GM12878 (cell line): ENCODE measurements around the gene TIGD2. TPM values are rescaled to one million over a fixed set of nuclear protein-coding genes. Genes with fewer than 3 reads are reported as not detected.
A peak's percentile ranks its signal among the peaks of the same experiment; 100 is the strongest.

Experiments
- ATAC-seq: fragments of 200-7000 bp; cut with Tn5 transposase; 3 replicates; pipeline ENCODE4 v1.9.1; 2020; ENCODE audit warnings: mild to moderate bottlenecking, moderate library complexity
- BruUV-seq: library from RNA; stranded (reverse); fragments of 400-500 nt; replicated peaks from 2 replicates; lab custom pipeline; 2021; lab: Mats Ljungman, UMichigan
- CTCF ChIA-PET: fragments of 300-600 bp; sonication (Branson Sonifier 250); formaldehyde crosslinking; extraction: SDS; loops from one replicate; lab custom pipeline; 2021; ENCODE audit warnings: inconsistent platforms; lab: Yijun Ruan, JAX
- POLR2A ChIA-PET: fragments of 350-600 bp; formaldehyde crosslinking; extraction: SDS; loops from one replicate; lab custom pipeline; 2021; ENCODE audit warnings: inconsistent platforms; lab: Charles Lee
- RAD21 ChIA-PET: fragments of 300-600 bp; sonication (Branson Sonifier 250); formaldehyde crosslinking; loops from one replicate; lab custom pipeline; 2023; ENCODE audit warnings: antibody characterized with exemption; ENCODE audit not compliant: unreplicated experiment; lab: Charles Lee
- SMC1A ChIA-PET: fragments of 300-600 bp; sonication (Branson Sonifier 250); formaldehyde crosslinking; loops from one replicate; lab custom pipeline; 2023; ENCODE audit not compliant: unreplicated experiment, uncharacterized antibody; lab: Charles Lee
- DNase-seq: peaks from one replicate; pipeline ENCODE4 v3.0.0-alpha.2; 2011; ENCODE audit warnings: low read depth, low spot score
- FAIRE-seq: peaks from 3 replicates; lab custom pipeline; 2011; peaks lifted over from hg19 to GRCh38; lab: Jason Lieb, UNC
- H2AFZ ChIP-seq: 2 replicates; pipeline ENCODE4 v1.6.0; 2011; ENCODE audit warnings: low read depth, low read length, control low read depth; ENCODE audit not compliant: control insufficient read depth
- H3K27ac ChIP-seq: 2 replicates; pipeline ENCODE4 v1.5.1; 2011; ENCODE audit warnings: control low read depth; ENCODE audit not compliant: control insufficient read depth, insufficient read depth
- H3K27me3 ChIP-seq, 2 experiments: replicated peaks in 1 of 2; 2 replicates each; pipeline versions ENCODE4 v1.6.0 to v1.6.1; 2011; ENCODE audit warnings: low read length in 1 of 2; ENCODE audit not compliant: control insufficient read depth in 2 of 2, insufficient read depth in 2 of 2
- H3K36me3 ChIP-seq, 2 experiments: 2 replicates each; pipeline ENCODE4 v1.5.1; 2011; ENCODE audit warnings: low read length in 1 of 2; ENCODE audit not compliant: control insufficient read depth in 2 of 2, insufficient read depth in 2 of 2
- H3K4me1 ChIP-seq: 2 replicates; pipeline ENCODE4 v1.6.1; 2011; ENCODE audit warnings: mild to moderate bottlenecking, low read length, moderate library complexity, mixed read lengths; ENCODE audit not compliant: control insufficient read depth, insufficient read depth
- H3K4me2 ChIP-seq: 2 replicates; pipeline ENCODE4 v1.6.0; 2011; ENCODE audit warnings: control low read depth; ENCODE audit not compliant: control insufficient read depth, insufficient read depth
- H3K4me3 ChIP-seq: fragments of 200-600 bp; sonication (generic); 2 replicates; pipeline ENCODE4 v1.5.1; 2016
- H3K79me2 ChIP-seq: 2 replicates; pipeline ENCODE4 v1.6.0; 2011; ENCODE audit warnings: low read length; ENCODE audit not compliant: control insufficient read depth, insufficient read depth
- H3K9ac ChIP-seq: 2 replicates; pipeline ENCODE4 v1.8.0; 2011; ENCODE audit warnings: low read length, control low read depth, mixed read lengths; ENCODE audit not compliant: control insufficient read depth, insufficient read depth
- H3K9me3 ChIP-seq: replicated peaks from 3 replicates; pipeline ENCODE4 v1.5.1; 2011; ENCODE audit warnings: mild to moderate bottlenecking, low read length; ENCODE audit not compliant: control insufficient read depth, insufficient read depth
- H4K20me1 ChIP-seq: 2 replicates; pipeline ENCODE4 v1.6.0; 2011; ENCODE audit not compliant: control insufficient read depth, insufficient read depth
- IKZF2 ChIP-seq, 2 experiments: fragments of 450-650 bp; IDR thresholded peaks; 2 replicates each; pipeline ENCODE4 v1.6.1; 2017; ENCODE audit warnings: mild to moderate bottlenecking in 2 of 2, moderate library complexity in 2 of 2
- IRF4 ChIP-seq: IDR thresholded peaks from 2 replicates; pipeline ENCODE4 v1.6.1; 2011; ENCODE audit warnings: low read depth, low read length
- KLF5 ChIP-seq: fragments of 450-650 bp; IDR thresholded peaks from 2 replicates; pipeline ENCODE4 v1.6.1; 2014; ENCODE audit warnings: mild to moderate bottlenecking; ENCODE audit not compliant: partially characterized antibody
- LARP7 ChIP-seq: fragments of 450-650 bp; IDR thresholded peaks from 2 replicates; pipeline ENCODE4 v1.6.1; 2017; ENCODE audit warnings: mild to moderate bottlenecking
- PKNOX1 ChIP-seq: fragments of 450-650 bp; IDR thresholded peaks from 2 replicates; pipeline ENCODE4 v1.6.1; 2016; ENCODE audit warnings: mild to moderate bottlenecking
- REST ChIP-seq: IDR thresholded peaks from 2 replicates; pipeline ENCODE4 v1.6.1; 2012; ENCODE audit warnings: mild to moderate bottlenecking, low read depth, low read length
- TARDBP ChIP-seq: IDR thresholded peaks from 2 replicates; pipeline ENCODE4 v1.6.1; 2016; ENCODE audit warnings: borderline replicate concordance
- WGBS: methylation state at CpG from one replicate; pipeline ENCODE4 v1.1.6; 2016; ENCODE audit warnings: low lambda C conversion rate; ENCODE audit not compliant: insufficient replicate concordance, insufficient coverage; ENCODE audit errors: missing lambda C conversion rate; 5-methylcytosine and 5-hydroxymethylcytosine counted together
- in situ Hi-C: fragments of 300-500 bp; cut with MboI; formaldehyde crosslinking; loops from 9 replicates; pipeline ENCODE4 v1.14.3; 2018; ENCODE audit warnings: mixed read lengths
- intact Hi-C: fragments of 100-400 bp; cut with micrococcal nuclease; formaldehyde crosslinking; loops from one replicate; pipeline ENCODE4 v1.14.2; 2022; ENCODE audit not compliant: unreplicated experiment
- polyA plus RNA-seq, 11 experiments: library from polyadenylated mRNA; depleted of rRNA in 4 of 11; unstranded in 6 of 11; stranded (reverse) in 5 of 11; fragments of >200 nt; fragmentation: Nextera tagmentation in 4 of 11; fragmentation: Illumina TruSeq in 1 of 11; extraction: Ambion mirVana in 4 of 11; extraction: Trizol in 1 of 11; gene quantifications; 1 replicate in 1 of 11; 2 replicates in 10 of 11; pipeline versions ENCODE4 v1.2.1 to v1.2.3, GENCODE V29; 2011 to 2016; ENCODE audit warnings: inconsistent platforms in 2 of 11, missing spikeins in 2 of 11, low read depth in 1 of 11
- total RNA-seq, 4 experiments: library from RNA; depleted of rRNA in 3 of 4; stranded (reverse); fragments of >200 nt in 3 of 4; fragmentation: Illumina TruSeq in 1 of 4; extraction: Trizol in 1 of 4; gene quantifications; 2 replicates each; pipeline versions ENCODE4 v1.2.1 to v1.2.3, GENCODE V29; 2013 to 2021

Gene TIGD2
- total and polyA plus RNA-seq, 10 of the 15 experiments (the other 5 are each of a cell fraction or from before 2014, with no cell fraction given): 2.4 to 8.4 (median 5.0) TPM

DNA sequence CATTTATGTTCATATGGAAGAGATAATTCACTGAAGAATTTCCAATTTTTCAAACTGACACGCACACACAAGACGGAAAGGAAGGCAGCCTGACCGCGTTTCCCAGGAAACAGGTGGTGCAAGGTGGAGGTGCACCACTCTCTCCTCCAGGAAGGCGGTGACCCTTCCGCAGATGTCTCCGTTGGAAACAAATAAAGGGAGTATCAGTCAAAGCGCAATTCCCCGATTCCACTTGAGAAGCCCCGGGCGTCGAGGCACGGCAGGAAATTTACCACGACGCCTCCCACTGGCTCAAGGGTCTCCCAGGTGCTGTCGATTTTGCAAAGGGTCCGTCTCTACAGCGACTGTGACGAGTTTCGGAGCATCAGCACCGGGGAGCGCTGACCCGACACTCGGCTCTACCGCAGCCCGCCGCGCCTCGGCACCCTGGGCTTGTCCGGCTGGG lies 770 bp upstream of the TIGD2 start (continued):
- no peak for TF ChIP-seq IKZF2 (IDR thresholded peaks at IDR 0.05)
- no peak for TF ChIP-seq PKNOX1

DNA sequence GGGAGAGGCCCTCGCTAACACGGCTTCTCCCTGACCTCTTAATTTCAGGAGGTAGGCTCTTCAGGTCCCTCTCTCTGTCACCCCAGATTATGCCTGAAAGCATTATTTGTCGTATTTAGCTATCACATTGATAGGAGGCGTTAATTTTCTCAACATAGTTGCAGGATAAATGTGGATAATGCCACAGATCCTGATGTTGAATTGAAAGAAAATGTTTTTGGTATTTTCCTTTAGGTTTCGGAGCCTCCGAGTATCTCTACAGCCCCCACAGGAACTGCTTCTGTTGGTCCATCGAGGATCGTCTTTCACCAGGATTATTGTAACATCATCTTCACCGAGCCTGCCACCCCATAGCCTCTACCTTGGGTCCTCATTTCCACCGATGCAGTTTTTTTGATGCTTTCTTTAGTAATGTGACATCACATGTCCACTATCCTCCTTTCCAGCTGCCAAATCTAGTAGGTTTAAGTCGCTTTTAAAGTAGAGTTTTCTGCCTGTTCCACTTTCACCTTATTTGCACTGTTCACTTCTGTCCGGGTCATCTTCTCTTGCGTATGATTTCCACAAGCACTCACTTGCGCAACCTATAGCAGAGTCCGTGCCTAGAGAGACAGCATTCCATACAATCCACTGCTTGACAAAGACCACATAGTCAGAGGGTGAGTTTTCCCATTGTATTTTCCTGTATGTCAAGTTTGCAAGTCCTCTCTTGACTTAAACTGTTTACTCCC lies 665 bp downstream of the TIGD2 start:
- 0 out of 2 replicates have a peak, but pooled peaks cover 3% of the 10 kb centered on the region for H3K4me1 ChIP-seq
- BruUV-seq: no TSS peak
- 18% methylated on average over 15 of the region's 15 CpGs for WGBS
- POLR2A ChIA-PET: no interaction called here
- in situ Hi-C loops (loop anchor here (10.0 kb wide), 1 partner anchor 287 kb away; no protein-coding TSS in a partner anchor), intact Hi-C loops (loop anchor here (1.0 to 10.0 kb wide), 6 partner anchors 31 to 587 kb away; partner anchors contain the start of genes FAM13A and PYURF)
- CTCF ChIA-PET: interaction anchor here (0.6 to 3.0 kb wide), 11 partner anchors 11 to 315 kb away, joined by 3 to 11 read pairs (median 4); partner anchors contain the start of gene FAM13A
- peak overlapping the region; percentile 95 for H3K4me3 ChIP-seq
- ATAC-seq (no peak), FAIRE-seq (no peak), DNase-seq (no peak)
- no peaks in the 10 kb centered on the region for H3K27me3 ChIP-seq
- H3K36me3 ChIP-seq: no peaks in the 10 kb centered on the region
- H4K20me1 ChIP-seq: no peaks in the 10 kb centered on the region
- RAD21 ChIA-PET: interaction anchor here (0.6 to 2.1 kb wide), 8 partner anchors 10 to 292 kb away, joined by 3 to 9 read pairs (median 4); no protein-coding TSS in a partner anchor
- H3K9ac ChIP-seq: peak overlapping the region; percentile 49
- no peaks in the 10 kb centered on the region; the same call in 1 of the 2 replicates for H3K79me2 ChIP-seq
- H2AFZ ChIP-seq: peak overlapping the region; percentile 81
- peaks cover 4% of the 10 kb centered on the region; the same call in 2 of the 3 replicates for H3K9me3 ChIP-seq
- TF ChIP-seq REST (no peak), TARDBP (no peak), KLF5 (no peak), LARP7 (0 out of 2 replicates have a peak, but pooled peaks have one; percentile 11), IRF4 (no peak)
- peak overlapping the region; percentile 82 for H3K4me2 ChIP-seq
- H3K27ac ChIP-seq: peak overlapping the region; percentile 47
- SMC1A ChIA-PET: interaction anchor here (0.8 to 1.9 kb wide), 10 partner anchors 10 to 293 kb away, joined by 3 to 8 read pairs (median 4); partner anchors contain the start of gene FAM13A
